ENCODE results near the gene CAPZB.
"Not testable (repeated sequence)": the region's sequence is repeated elsewhere in the genome, so short reads cannot be mapped to it uniquely, and the experiment has no call there.

CAPZB gene

GRCh38 chr1:19307794-19308508, 177.4 kb downstream of the CAPZB start:
- DNase-seq (ENCODE audit: low read depth) = no peak
- TF ChIP-seq MYC (IDR thresholded peaks at IDR 0.05; ENCODE audit: low read depth, low read length) (no peak), CTCF (IDR thresholded peaks at IDR 0.05; ENCODE audit: low read depth, low read length) (no peak), MAX (IDR thresholded peaks at IDR 0.05; ENCODE audit: low read depth, low read length) (no peak), POLR2A (IDR thresholded peaks at IDR 0.05; ENCODE audit: extremely low read depth, insufficient read length) (no peak)
- H3K4me3 ChIP-seq (ENCODE audit: low read depth, low read length) = no peak overlapping the region

GRCh38 chr1:19306941-19307340, 178.4 kb downstream of the CAPZB start:
- H3K4me3 ChIP-seq (ENCODE audit: low read depth, low read length) = no peak overlapping the region
- TF ChIP-seq MAX (IDR thresholded peaks at IDR 0.05; ENCODE audit: low read depth, low read length) (no peak), MYC (IDR thresholded peaks at IDR 0.05; ENCODE audit: low read depth, low read length) (no peak), POLR2A (IDR thresholded peaks at IDR 0.05; ENCODE audit: extremely low read depth, insufficient read length) (no peak), CTCF (IDR thresholded peaks at IDR 0.05; ENCODE audit: low read depth, low read length) (no peak)
- DNase-seq (ENCODE audit: low read depth) = no peak

GRCh38 chr1:19305880-19306279, 179.5 kb downstream of the CAPZB start:
- no peak for DNase-seq (ENCODE audit: low read depth)
- TF ChIP-seq MAX (IDR thresholded peaks at IDR 0.05; ENCODE audit: low read depth, low read length) = no peak
- no peak for TF ChIP-seq MYC (IDR thresholded peaks at IDR 0.05; ENCODE audit: low read depth, low read length)
- no peak for TF ChIP-seq POLR2A (IDR thresholded peaks at IDR 0.05; ENCODE audit: extremely low read depth, insufficient read length)
- TF ChIP-seq CTCF (IDR thresholded peaks at IDR 0.05; ENCODE audit: low read depth, low read length) = no peak
- no peak overlapping the region for H3K4me3 ChIP-seq (ENCODE audit: low read depth, low read length)

- not testable (repeated sequence) for H3K4me3 ChIP-seq (ENCODE audit: low read depth, low read length); DNase-seq (ENCODE audit: low read depth)
Measured at GRCh38 chr1:19304081-19304480, 181.3 kb downstream of the CAPZB start.

GRCh38 chr1:19300211-19300610, 185.1 kb downstream of the CAPZB start:
- no peak for TF ChIP-seq CTCF (IDR thresholded peaks at IDR 0.05; ENCODE audit: low read depth, low read length)
- no peak for TF ChIP-seq POLR2A (IDR thresholded peaks at IDR 0.05; ENCODE audit: extremely low read depth, insufficient read length)
- TF ChIP-seq MYC (IDR thresholded peaks at IDR 0.05; ENCODE audit: low read depth, low read length) = no peak
- DNase-seq (ENCODE audit: low read depth) = no peak

GRCh38 chr1:19294638-19295037, 190.7 kb downstream of the CAPZB start:
- H3K4me3 ChIP-seq (ENCODE audit: low read depth, low read length) = no peak overlapping the region
- TF ChIP-seq POLR2A (IDR thresholded peaks at IDR 0.05; ENCODE audit: extremely low read depth, insufficient read length) (no peak), MYC (IDR thresholded peaks at IDR 0.05; ENCODE audit: low read depth, low read length) (no peak), MAX (IDR thresholded peaks at IDR 0.05; ENCODE audit: low read depth, low read length) (no peak), CTCF (IDR thresholded peaks at IDR 0.05; ENCODE audit: low read depth, low read length) (no peak)
- no peak for DNase-seq (ENCODE audit: low read depth)

More at GRCh38 chr1:19300211-19300610, 185.1 kb downstream of the CAPZB start:
- no peak overlapping the region for H3K4me3 ChIP-seq (ENCODE audit: low read depth, low read length)

All from NB4 (cell line).